NT2/D1 (cell line): Measurements from ENCODE around the gene KIF1C.

Experiments
- YY1 ChIP-seq: IDR thresholded peaks from 2 replicates; pipeline ENCODE4 v1.6.1; 2011; ENCODE audit not compliant: insufficient read length, insufficient read depth
- ZNF274 ChIP-seq: IDR thresholded peaks from 2 replicates; pipeline ENCODE4 v1.6.1; 2011; ENCODE audit warnings: mild to moderate bottlenecking, low read depth, low read length

DNA sequence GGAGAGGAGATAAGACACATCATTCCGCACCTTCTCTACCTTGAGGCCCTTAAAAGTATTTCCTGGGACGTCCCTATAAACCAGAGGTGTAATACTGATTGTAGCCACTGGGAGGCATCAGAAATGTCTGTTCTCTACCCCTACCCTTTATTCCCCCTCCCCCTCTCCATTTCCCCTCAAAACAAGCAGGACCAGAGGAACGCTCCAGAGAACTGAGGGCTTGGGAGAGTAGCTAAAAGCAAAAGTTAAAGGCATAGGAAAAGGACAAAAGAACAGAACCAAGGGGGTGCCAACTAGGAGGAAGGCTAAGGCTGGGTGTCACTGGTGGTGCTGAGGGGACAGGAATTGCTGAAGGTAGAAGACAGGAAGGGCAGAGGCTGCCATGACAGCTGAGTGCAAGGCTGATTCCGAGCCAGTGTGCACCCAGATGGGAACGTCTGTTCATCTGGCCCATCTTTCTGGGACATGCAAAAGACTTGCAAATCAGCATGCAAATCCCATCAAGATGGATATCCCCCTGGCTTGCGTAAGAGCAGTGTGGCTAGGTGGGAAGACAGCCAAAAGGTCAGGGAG is 17.0 kb upstream of the KIF1C start:
- TF ChIP-seq YY1 (no peak), ZNF274 (no peak)
